HG03575 (cell line): ENCODE measurements around the gene TMEM154.

ENCODE experiments used
- ATAC-seq: cut with Tn5 transposase; IDR thresholded peaks from one replicate; pipeline ENCODE4 v1.9.1; 2021; ENCODE audit not compliant: unreplicated experiment, insufficient number of reproducible peaks, low FRiP score; ENCODE audit errors: extremely low read depth

TMEM154 gene, protein sequence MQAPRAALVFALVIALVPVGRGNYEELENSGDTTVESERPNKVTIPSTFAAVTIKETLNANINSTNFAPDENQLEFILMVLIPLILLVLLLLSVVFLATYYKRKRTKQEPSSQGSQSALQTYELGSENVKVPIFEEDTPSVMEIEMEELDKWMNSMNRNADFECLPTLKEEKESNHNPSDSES

DNA sequence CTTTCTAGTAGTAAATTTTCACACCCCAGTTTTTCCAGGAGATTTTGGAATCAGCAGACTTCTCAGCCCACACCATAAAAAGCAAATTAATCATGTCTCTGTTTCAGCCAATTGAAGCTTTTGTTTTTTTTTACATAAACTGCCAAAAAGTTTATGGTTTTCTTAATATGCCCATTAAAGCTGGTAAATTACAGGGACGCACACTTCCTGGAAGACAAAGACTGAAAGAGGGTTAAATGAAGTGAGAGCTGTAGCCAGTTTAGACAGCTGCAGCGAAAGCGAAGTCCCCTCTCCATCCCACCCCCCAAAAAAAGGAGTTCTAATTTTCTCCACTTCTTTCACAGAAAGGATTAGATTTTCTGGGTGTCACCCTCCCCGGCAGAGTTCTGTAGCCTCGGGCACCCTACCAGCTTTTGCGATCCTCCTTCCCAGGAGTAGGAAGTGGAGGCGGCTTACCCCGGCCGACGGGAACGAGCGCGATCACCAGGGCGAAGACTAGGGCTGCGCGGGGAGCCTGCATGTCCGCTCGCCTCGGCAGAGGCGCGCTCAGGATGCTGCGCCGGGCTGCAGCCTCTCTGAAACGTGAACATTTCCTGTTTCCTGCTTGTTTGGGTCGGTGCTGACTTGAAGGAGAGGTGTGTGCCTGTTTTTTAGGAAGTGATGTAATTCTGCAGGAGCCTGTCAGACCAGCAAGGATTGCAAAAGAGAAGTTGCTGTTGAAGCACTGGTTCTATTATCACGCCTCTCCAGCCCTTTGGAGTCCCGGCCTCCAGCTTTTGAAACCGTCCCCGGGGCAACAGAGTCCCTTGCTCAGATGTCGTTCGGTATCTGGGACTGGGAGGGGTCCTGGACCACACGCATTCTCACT lies at the start of gene TMEM154:
Gene TMEM154 (minus strand): TSS at position 584 of the 868 bp plus-strand sequence. CDS start 64 bp downstream, at position 520.
- peak; percentile 39 for ATAC-seq

- no peak for ATAC-seq
Measured at GRCh38 chr4:152729466-152729865, 49.7 kb upstream of the TMEM154 start.

GRCh38 chr4:152728343-152728742 lies 48.5 kb upstream of the TMEM154 start:
- ATAC-seq: no peak

DNA sequence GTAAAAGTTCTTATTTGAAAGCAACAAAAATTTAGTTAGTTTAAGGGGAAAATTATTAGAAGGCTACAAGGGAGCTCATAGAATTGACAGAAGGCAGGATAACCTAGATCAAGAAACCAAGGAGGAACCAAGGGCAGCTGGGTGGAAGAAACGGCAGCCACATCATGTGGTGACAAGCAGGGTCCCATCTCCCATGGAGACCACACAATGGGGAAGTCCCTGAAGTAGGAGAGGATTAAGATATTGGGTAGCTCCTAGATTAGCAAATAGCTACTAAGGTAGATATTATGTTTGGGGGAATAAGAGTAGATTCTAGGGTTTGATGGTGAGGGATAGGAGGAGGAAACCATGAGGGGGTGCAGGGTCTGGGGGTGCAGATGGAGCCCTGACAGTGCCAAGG lies 48.0 kb upstream of the TMEM154 start:
- no peak for ATAC-seq

DNA sequence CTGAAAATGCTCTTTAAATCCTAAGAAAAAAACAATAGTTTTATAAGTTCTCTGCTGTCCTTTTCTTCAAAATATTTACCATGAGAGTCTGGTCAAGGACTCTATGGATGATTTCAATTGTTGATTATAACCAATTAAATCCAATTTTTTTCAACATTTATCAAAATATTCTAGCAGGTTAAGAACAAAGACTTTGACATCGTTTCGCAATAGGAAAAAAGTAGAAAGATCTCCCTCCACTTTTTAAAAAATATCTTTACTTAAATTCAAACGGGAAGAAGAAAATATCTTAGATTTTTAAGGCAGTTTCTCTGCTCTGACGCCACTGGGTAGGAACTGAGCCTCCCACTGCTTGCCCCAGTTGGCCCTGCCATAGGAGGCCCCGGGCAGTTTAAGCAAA lies 44.7 kb upstream of the TMEM154 start:
- ATAC-seq: no peak

GRCh38 chr4:152723236-152723635 lies 43.4 kb upstream of the TMEM154 start:
- no peak for ATAC-seq

GRCh38 chr4:152719801-152720556 lies 40.2 kb upstream of the TMEM154 start:
- no peak for ATAC-seq

DNA sequence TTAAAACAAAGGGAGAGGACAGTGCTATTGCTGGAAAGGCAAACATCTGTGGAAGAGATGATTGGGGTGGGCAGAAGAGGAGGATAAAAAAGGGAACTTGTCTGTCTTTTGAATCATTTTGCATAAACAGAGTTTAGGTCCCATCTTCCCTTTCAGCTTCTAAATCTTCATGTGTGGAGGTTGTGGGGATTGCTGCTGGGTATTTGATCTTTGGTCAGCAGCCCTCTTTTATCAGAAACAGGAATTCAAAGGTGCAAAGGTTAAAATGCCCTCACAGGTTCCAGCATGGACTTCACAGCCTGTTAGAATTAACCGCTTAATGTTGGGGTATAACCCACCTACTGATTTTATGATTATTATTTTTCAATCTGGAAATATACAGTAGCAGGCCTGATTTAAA lies 39.5 kb upstream of the TMEM154 start:
- no peak for ATAC-seq

DNA sequence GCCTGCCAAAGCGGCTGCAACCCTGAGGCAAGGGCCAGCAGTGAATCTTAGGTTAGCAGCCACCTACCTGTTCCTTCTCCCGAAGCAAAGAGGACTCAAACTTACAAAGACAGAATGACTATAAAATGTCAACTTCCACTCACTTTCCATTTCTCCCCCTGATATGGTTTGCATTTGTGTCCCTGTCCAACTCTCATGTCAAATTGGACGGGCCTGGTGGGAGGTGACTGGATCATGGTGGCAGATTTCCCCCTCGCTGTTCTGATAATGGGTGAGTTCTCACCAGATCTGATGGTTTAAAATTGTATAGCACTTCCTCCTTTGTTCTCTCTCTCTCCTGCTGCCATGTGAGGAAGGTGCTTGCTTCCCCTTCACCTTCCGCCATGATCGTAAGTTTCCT lies 35.3 kb upstream of the TMEM154 start:
- ATAC-seq: no peak

GRCh38 chr4:152713951-152714705 lies 34.3 kb upstream of the TMEM154 start:
- ATAC-seq: no peak

- ATAC-seq: no peak
Measured at GRCh38 chr4:152709675-152710438, 30.1 kb upstream of the TMEM154 start.

- ATAC-seq: no peak
Measured at GRCh38 chr4:152708796-152709195, 29.0 kb upstream of the TMEM154 start.

DNA sequence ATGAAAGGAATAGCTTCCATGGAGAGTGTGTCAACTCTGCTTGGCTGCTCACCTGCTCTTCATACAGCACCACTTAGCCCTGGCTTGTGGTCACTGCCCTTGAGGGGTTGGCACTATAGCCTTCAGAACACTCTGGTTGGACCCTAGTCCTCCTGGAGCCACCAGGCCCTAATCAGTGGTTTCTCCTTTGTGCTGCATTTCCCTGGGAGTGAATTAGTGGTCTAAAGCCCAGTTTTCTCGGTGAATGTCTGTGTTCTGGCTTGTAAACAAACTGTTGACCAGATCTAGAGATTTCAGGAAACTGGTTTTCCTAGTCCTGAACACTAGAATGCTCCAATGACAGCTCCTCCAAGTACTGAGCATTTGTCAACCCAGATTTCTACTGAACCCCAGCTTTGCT lies 28.6 kb upstream of the TMEM154 start:
- no peak for ATAC-seq

DNA sequence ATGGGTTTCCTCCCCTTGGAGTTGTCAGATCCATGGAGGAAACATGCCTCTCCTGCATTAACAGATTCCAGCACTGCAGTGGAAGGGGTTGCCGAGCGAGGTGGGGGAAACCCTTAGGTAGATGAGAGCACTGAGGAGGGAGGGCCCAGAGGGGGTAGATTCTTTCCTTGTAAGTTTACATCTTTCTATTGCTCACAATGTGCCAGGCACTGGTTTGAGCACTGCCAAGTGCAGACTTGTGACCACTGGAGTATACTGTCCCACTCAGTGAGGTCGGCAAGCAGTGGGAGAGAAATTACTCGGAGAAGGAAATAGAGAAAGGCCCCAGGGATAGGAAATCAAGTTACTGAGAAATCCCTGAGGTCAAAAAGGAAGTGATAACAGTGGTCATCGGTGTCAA lies 27.8 kb upstream of the TMEM154 start:
- no peak for ATAC-seq

- no peak for ATAC-seq
Measured at GRCh38 chr4:152705903-152706302, 26.1 kb upstream of the TMEM154 start.

- no peak for ATAC-seq
Measured at GRCh38 chr4:152704788-152705187, 25.0 kb upstream of the TMEM154 start.

- no peak for ATAC-seq
Measured at GRCh38 chr4:152700151-152700550, 20.4 kb upstream of the TMEM154 start.

GRCh38 chr4:152699313-152699712 lies 19.5 kb upstream of the TMEM154 start:
- ATAC-seq: no peak
